Natural killer cell treated with Interleukin-12 subunit alpha and Interleukin-12 subunit beta and Interleukin-15 and Interleukin-18, amount 100 ng/mL, for 72 hours (primary cell): Measurements from ENCODE around the gene RIC3. TPM values are rescaled to one million over a fixed set of nuclear protein-coding genes. Genes with fewer than 3 reads are reported as not detected.

Experiments used
- ATAC-seq, 2 donors: fragments of 150-1000 bp; cut with Tn5 transposase in 1 of 2; sonication (Bioruptor Pico), chemical (Tn5 transposase) in 1 of 2; 2 replicates each; pipeline ENCODE4 v1.10.0; 2021
- DNase-seq: peaks from one replicate; pipeline ENCODE4 v3.0.0; 2022; ENCODE audit warnings: low spot score
- H3K27ac Mint-ChIP-seq, 2 donors: 1 replicate in 1 of 2; 2 replicates in 1 of 2; pipeline ENCODE4 v1.8.0; 2022; ENCODE audit warnings: mixed read lengths in 2 of 2, mild to moderate bottlenecking in 1 of 2, moderate library complexity in 1 of 2
- H3K27me3 Mint-ChIP-seq, 2 donors: 1 replicate in 1 of 2; 2 replicates in 1 of 2; pipeline ENCODE4 v1.8.0; 2022; ENCODE audit warnings: mixed read lengths in 2 of 2
- H3K36me3 Mint-ChIP-seq: one replicate; pipeline ENCODE4 v1.8.0; 2022; ENCODE audit warnings: mixed read lengths
- H3K4me1 Mint-ChIP-seq, 2 donors: 1 replicate in 1 of 2; 2 replicates in 1 of 2; pipeline ENCODE4 v1.8.0; 2022; ENCODE audit warnings: low read depth in 2 of 2, mixed read lengths in 2 of 2, mild to moderate bottlenecking in 1 of 2
- H3K4me3 Mint-ChIP-seq: one replicate; pipeline ENCODE4 v1.8.0; 2022; ENCODE audit warnings: mixed read lengths
- H3K9me3 Mint-ChIP-seq: 2 replicates; pipeline ENCODE4 v1.8.0; 2022; ENCODE audit warnings: mixed read lengths
- total RNA-seq, 2 donors: library from RNA; stranded (reverse); gene quantifications; one replicate each; pipeline ENCODE4 v1.2.3, GENCODE V29; 2022

RIC3 gene
- total RNA-seq, 2 donors from 2014 or later = 1.4 to 4.3 TPM

- Mint-ChIP-seq H3K4me1 (no peaks in the 10 kb centered on the region), H3K9me3 (no peaks in the 10 kb centered on the region), H3K4me3 (no peak overlapping the region), H3K27ac (no peak overlapping the region), H3K36me3 (no peaks in the 10 kb centered on the region), H3K27me3 (peaks cover 29 to 38% of the 10 kb centered on the region in 2 donors)
- DNase-seq (no peak), ATAC-seq (no peak)
These were observed 98.3 kb downstream of the RIC3 start for GRCh38 chr11:8070417-8071115.

- Mint-ChIP-seq H3K27ac (no peak overlapping the region), H3K4me3 (no peak overlapping the region), H3K27me3 (peaks cover 29 to 38% of the 10 kb centered on the region in 2 donors), H3K9me3 (no peaks in the 10 kb centered on the region), H3K4me1 (no peaks in the 10 kb centered on the region), H3K36me3 (no peaks in the 10 kb centered on the region)
- no peak for DNase-seq
- ATAC-seq = no peak
These were observed 99.1 kb downstream of the RIC3 start for GRCh38 chr11:8069771-8070170.

GRCh38 chr11:8068605-8069221 lies 100.1 kb downstream of the RIC3 start:
- Mint-ChIP-seq H3K4me3 (no peak overlapping the region), H3K4me1 (no peaks in the 10 kb centered on the region), H3K36me3 (no peaks in the 10 kb centered on the region), H3K27me3 (peaks cover 24 to 32% of the 10 kb centered on the region in 2 donors), H3K9me3 (no peaks in the 10 kb centered on the region), H3K27ac (no peak overlapping the region)
- ATAC-seq = no peak
- DNase-seq = no peak

- Mint-ChIP-seq H3K9me3 (no peaks in the 10 kb centered on the region), H3K27ac (no peak overlapping the region), H3K36me3 (no peaks in the 10 kb centered on the region), H3K4me3 (no peak overlapping the region), H3K4me1 (no peaks in the 10 kb centered on the region), H3K27me3 (peaks cover 19 to 31% of the 10 kb centered on the region in 2 donors)
- no peak for DNase-seq
- ATAC-seq = no peak
These were observed 100.8 kb downstream of the RIC3 start for GRCh38 chr11:8067929-8068575.

GRCh38 chr11:8067567-8067928 lies 101.3 kb downstream of the RIC3 start:
- ATAC-seq (no peak), DNase-seq (no peak)
- H3K4me1 Mint-ChIP-seq = no peaks in the 10 kb centered on the region
- no peaks in the 10 kb centered on the region for H3K9me3 Mint-ChIP-seq
- H3K36me3 Mint-ChIP-seq = no peaks in the 10 kb centered on the region
- no peak overlapping the region for H3K27ac Mint-ChIP-seq
- peaks cover 19 to 31% of the 10 kb centered on the region in 2 donors for H3K27me3 Mint-ChIP-seq
- no peak overlapping the region for H3K4me3 Mint-ChIP-seq

GRCh38 chr11:8066911-8067455 lies 101.8 kb downstream of the RIC3 start:
- DNase-seq = no peak
- no peak overlapping the region for H3K4me3 Mint-ChIP-seq
- no peak for ATAC-seq

GRCh38 chr11:8066036-8066910 lies 102.6 kb downstream of the RIC3 start:
- H3K27me3 Mint-ChIP-seq = peaks cover 16 to 27% of the 10 kb centered on the region in 2 donors
- H3K36me3 Mint-ChIP-seq = no peaks in the 10 kb centered on the region
- ATAC-seq (peak in 1 of 2 donors; percentile 28), DNase-seq (no peak)
- H3K4me3 Mint-ChIP-seq = no peak overlapping the region
- no peaks in the 10 kb centered on the region for H3K9me3 Mint-ChIP-seq
- no peak overlapping the region for H3K27ac Mint-ChIP-seq
- no peaks in the 10 kb centered on the region for H3K4me1 Mint-ChIP-seq

More at GRCh38 chr11:8066911-8067455, 101.8 kb downstream of the RIC3 start:
- Mint-ChIP-seq H3K9me3 (no peaks in the 10 kb centered on the region), H3K36me3 (no peaks in the 10 kb centered on the region), H3K27ac (no peak overlapping the region), H3K27me3 (peaks cover 19 to 31% of the 10 kb centered on the region in 2 donors), H3K4me1 (no peaks in the 10 kb centered on the region)

GRCh38 chr11:8065031-8065430 lies 103.8 kb downstream of the RIC3 start:
- DNase-seq (no peak), ATAC-seq (no peak)
- H3K27ac Mint-ChIP-seq = no peak overlapping the region
- no peaks in the 10 kb centered on the region for H3K4me1 Mint-ChIP-seq
- H3K4me3 Mint-ChIP-seq = no peak overlapping the region
- H3K27me3 Mint-ChIP-seq = peaks cover 16 to 25% of the 10 kb centered on the region in 2 donors
- no peaks in the 10 kb centered on the region for H3K9me3 Mint-ChIP-seq
- no peaks in the 10 kb centered on the region for H3K36me3 Mint-ChIP-seq

GRCh38 chr11:8063324-8063723 lies 105.5 kb downstream of the RIC3 start:
- no peaks in the 10 kb centered on the region for H3K36me3 Mint-ChIP-seq
- no peak overlapping the region for H3K27ac Mint-ChIP-seq
- DNase-seq (no peak), ATAC-seq (no peak)
- H3K4me1 Mint-ChIP-seq = no peaks in the 10 kb centered on the region
- H3K9me3 Mint-ChIP-seq = no peaks in the 10 kb centered on the region
- H3K27me3 Mint-ChIP-seq = peaks cover 8 to 10% of the 10 kb centered on the region in 2 donors
- no peak overlapping the region for H3K4me3 Mint-ChIP-seq

GRCh38 chr11:8062781-8063257 lies 106.0 kb downstream of the RIC3 start:
- H3K27ac Mint-ChIP-seq = no peak overlapping the region
- H3K4me1 Mint-ChIP-seq = no peaks in the 10 kb centered on the region
- ATAC-seq = no peak
- no peak overlapping the region for H3K4me3 Mint-ChIP-seq
- DNase-seq = no peak
- H3K9me3 Mint-ChIP-seq = no peaks in the 10 kb centered on the region
- H3K27me3 Mint-ChIP-seq = peaks cover 4 to 6% of the 10 kb centered on the region in 2 donors
- H3K36me3 Mint-ChIP-seq = no peaks in the 10 kb centered on the region

GRCh38 chr11:8061555-8062428 lies 107.0 kb downstream of the RIC3 start:
- ATAC-seq (no peak), DNase-seq (no peak)
- no peaks in the 10 kb centered on the region for H3K4me1 Mint-ChIP-seq
- no peaks in the 10 kb centered on the region for H3K9me3 Mint-ChIP-seq
- no peak overlapping the region for H3K27ac Mint-ChIP-seq
- peaks cover 0 to 2% of the 10 kb centered on the region in 2 donors for H3K27me3 Mint-ChIP-seq
- H3K36me3 Mint-ChIP-seq = no peaks in the 10 kb centered on the region
- H3K4me3 Mint-ChIP-seq = no peak overlapping the region

- H3K4me1 Mint-ChIP-seq = no peaks in the 10 kb centered on the region
- H3K9me3 Mint-ChIP-seq = no peaks in the 10 kb centered on the region
- no peaks in the 10 kb centered on the region for H3K27me3 Mint-ChIP-seq
- H3K4me3 Mint-ChIP-seq = no peak overlapping the region
- H3K36me3 Mint-ChIP-seq = no peaks in the 10 kb centered on the region
- no peak overlapping the region for H3K27ac Mint-ChIP-seq
- DNase-seq (no peak), ATAC-seq (no peak)
These were observed 107.8 kb downstream of the RIC3 start for GRCh38 chr11:8060801-8061554.
